CD4-positive, alpha-beta T cell treated with Interleukin-17A for 4 hours (primary cell): ENCODE results near the gene STAT2.
A peak's percentile ranks its signal among the peaks of the same experiment; 100 is the strongest.
"Not testable (repeated sequence)": the region's sequence is repeated elsewhere in the genome, so short reads cannot be mapped to it uniquely, and the experiment has no call there.

Experiments
- DNase-seq: peaks from one replicate; pipeline ENCODE4 v3.0.0-alpha.2; 2020; ENCODE audit warnings: mixed read lengths

STAT2 gene

DNA sequence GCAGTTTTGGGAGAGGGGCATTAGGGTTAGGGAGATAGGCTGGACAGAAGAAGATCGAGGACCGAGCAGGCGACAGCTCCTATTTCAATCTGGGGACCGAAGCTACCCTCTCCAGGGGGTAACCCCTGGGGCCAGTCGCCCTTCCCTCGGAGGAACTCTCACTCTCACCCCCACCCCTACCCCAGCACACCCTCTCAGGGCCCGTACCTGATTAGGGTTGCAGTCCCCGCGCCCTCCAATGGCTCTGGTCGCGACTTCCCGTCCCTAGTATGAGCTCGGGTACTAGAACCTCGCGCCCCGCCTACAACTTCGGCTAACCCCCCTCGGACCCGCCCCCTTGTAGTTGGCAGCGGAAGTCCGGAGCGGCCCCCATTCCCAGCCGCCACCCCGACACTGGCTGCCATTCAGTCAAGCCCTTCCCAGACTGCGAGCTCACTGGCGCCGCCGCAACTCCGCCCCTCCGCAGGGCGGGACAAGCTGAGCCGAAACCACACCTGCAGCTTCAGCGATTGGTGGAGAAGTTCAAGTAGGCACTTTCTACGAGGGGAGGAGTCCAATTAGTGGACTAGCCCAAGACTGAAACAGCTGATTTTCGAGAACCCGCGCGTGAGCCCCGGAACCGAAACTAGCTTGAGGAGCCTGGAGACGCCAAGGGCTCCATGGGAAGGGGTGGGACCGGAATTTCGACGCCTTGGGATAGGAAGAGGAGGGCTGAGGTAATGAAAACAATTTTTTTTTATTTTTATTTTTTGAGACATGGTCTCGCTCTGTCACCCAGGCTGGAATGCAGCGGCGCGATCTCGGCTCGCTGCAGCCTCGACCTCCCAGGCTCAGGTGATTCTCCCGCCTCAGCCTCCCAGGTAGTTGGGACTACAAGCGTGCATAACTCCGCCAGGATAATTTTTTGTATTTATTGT lies at the start of gene STAT2:
Gene STAT2, minus strand, starts transcription at position 257 of the 917 bp plus-strand sequence. CDS start 3,536 bp downstream, outside the sequence.
- peak; percentile 99 for DNase-seq

DNA sequence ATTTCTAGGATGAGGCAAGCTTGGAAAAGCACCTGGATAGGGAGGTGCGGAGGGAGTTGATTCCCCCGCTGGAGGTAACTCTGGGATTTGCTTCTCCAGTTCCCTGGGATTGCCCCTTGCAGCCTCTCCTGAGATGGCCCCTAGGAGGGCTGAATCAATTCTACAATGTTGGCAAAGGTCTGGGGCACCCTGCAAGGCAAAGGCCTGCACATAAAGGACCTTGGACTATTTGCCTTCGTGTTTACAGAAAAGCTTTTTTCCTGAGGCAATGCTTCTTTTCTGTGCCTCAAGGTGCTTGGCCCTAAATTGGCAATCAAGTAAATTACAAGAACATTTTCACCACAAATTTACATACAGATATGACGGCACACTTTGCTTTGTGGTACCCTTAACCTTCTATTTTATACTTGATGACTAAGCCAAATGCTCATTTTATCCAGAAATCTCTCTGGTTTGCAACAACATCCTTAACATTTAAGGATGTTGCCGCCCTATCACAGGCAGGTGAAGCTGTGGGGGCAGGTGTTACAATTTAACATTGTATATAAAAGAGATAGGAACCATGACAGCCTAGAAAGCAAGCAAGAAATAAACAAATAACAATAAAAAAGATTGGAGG lies 49.0 kb upstream of the STAT2 start:
- no peak for DNase-seq

DNA sequence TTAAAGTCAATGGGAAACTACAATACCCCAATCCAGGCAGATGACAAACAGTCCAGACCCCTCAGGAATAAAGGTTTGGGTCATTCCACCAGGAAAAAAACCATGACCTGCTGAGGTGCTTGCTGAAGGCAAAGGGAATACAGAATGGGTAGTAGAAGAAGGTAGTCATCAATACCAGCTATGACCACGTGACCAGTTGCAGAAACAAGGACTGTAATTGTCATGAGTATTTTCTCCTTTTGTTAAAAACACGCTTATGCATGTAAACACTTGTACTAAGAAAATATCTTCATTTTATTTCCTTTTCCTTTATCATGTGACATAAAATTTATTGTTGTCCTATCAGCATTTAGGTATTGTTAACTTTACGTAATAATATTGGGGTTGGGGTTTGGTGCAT lies 44.3 kb upstream of the STAT2 start:
- DNase-seq: not testable (repeated sequence)

DNA sequence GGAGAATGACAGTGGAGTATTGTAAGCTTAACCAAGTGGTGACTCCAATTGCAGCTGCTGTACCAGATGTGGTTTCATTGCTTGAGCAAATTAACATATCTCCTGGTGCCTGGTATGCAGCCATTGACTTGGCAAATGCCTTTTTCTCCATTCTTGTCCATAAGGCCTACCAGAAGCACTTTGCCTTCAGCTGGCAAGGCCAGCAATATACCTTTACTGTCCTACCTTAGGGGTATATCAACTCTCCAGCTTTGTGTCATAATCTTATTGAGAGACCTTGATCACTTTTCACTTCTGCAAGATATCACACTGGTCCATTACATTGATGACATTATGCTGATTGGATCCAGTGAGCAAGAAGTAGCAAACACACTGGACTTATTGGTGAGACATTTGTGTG lies 41.7 kb upstream of the STAT2 start:
- not testable (repeated sequence) for DNase-seq

DNA sequence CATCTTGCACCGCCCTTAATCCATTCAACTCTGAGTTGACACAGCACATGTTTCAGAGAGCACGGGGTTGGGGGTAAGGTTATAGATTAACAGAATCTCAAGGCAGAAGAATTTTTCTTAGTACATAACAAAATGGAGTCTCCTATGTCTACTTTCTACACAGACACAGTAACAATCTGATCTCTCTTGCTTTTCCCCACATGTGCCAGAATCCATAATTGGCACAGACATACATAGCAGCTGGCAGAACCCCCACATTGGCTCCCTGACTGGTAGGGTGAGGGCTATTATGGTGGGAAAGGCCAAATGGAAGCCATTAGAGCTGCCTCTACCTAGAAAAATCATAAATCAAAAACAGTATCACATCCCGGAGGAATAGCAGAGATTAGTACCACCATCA lies 41.2 kb upstream of the STAT2 start:
- not testable (repeated sequence) for DNase-seq

DNA sequence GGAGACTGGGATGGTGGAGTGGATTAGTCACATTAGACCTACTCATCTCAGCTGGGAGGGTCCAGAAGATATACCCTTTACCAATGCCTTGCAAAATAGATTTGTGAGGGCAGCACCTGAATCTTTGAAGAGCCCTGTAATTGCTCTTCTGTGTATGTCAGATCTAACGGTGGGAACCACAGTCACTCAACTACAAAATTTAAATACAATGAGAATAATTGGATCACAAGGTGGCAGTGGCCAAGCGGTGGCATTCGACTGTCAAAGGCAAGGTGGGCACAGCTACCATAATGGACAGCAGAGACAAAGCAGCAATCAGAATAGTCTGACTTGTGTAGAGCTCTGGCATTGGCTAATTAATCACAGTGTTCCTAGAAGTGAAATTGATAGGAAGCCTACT lies 39.6 kb upstream of the STAT2 start:
- not testable (repeated sequence) for DNase-seq

DNA sequence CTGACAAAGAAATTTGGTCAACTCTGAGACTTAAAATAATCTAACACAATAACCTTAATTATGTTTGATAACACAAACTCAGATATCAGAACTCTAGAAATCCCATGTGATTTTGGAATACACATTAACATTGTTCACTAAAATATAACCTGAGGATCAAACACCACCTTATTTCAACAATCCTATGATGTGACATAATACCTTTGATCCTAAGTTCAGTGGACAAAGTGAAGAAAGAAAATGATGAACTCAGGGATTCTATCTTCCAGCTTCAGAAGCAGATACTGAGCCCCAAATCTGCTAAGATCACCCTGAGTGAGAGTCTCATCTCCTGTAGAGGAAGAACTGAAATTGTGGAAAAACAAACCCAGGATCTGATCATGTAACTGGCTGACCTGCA lies 38.4 kb upstream of the STAT2 start:
- DNase-seq: no peak

DNA sequence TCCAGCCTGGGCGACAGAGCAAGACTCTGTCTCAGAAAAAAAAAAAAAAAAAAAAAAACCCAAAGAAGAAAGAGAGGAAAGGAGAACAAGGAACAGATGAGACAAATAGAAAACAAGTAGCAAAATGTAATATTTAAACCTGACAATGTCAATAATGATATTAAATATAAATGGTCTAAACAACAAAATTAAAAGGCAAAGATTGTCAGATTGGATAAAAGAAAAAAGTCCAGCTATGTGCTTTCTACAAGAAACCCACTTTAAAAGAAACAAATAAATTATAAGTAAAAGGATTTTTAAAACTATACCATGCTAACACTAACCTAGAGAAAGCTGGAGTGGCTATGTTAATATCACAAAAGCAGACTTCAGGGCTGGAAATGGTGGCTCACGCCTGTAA lies 32.4 kb upstream of the STAT2 start:
- DNase-seq: no peak

DNA sequence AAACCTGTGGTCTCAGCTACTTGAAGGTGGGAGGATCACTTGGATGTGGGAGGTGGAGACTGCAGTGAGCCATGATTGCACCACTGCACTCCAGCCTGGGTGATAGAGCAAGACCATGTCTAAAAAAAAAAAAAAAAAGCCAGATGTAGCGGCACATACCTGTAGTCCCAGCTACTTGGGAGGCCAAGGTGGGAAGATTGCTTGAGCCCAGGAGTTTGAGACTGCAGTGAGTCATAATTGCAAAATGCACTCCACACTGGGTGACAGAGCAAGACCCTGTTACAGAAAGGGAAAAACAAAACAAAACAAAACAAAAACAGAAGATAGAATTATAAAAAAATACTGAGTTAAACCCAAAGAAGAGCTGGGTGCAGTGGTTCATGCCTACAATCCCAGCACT lies 31.8 kb upstream of the STAT2 start:
- DNase-seq: no peak

DNA sequence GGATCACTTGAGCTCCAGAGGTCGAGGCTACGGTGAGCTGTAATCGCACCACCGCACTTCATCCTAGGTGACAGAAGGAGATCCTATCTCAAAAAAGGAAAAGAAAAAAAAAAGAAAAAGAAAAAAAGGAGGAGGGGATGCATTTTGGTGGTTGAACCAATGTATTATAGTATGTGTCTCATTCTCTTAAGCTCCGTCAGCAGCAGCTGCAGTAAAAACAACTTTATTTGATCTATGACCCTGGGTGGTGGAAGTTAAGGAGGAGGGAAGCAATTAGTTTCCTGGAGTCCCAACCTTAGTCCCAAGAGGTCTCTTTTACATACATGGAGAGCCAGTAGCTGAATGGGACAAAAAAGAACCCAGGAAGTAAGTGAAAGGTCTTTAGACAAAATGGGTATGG lies 29.5 kb upstream of the STAT2 start:
- no peak for DNase-seq

DNA sequence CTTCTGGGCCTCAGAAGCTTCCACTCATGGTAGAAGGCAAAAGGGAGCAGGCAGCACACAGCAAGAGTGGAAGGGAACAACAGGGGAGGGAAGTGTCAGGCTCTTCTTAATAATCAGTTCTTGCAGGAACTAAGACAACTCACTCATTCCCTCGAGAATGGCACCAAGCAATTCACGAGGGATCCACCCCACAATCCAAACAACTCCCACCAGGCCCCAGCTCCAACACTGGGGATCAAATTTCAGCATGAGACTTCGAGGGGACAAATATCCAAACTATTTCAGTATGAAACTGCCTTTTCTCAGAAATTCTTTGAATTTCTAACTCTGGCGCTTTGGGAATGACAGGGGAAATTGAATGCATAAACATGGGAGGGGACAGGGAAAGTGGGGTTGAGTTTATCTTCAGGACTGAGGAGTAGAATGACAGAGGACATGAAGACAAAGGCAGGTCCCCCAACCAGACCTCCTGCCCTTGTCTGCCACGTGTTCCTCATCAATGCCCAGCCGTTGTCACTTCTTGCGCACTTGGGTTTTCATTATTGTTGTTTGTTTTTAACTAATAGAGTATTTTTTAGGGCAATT lies 27.3 kb upstream of the STAT2 start:
- no peak for DNase-seq

DNA sequence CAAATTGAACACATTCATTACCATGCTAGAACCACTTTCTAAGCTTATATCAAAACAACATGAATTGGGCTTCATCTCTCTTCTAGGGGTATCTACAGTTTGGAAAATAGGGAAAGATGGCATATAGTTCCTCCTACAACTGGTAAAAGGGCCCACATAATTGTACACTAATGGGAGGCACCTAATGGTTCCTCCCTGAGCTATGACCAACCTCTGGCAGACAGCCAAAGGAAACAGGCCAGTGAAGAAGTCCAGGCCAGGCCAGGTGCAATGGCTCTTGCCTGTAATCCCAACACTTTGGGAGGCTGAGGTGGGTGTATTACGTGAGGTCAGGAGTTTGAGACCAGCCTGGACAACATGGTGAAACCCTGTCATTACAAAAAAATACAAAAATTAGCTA lies 26.0 kb upstream of the STAT2 start:
- DNase-seq: no peak

DNA sequence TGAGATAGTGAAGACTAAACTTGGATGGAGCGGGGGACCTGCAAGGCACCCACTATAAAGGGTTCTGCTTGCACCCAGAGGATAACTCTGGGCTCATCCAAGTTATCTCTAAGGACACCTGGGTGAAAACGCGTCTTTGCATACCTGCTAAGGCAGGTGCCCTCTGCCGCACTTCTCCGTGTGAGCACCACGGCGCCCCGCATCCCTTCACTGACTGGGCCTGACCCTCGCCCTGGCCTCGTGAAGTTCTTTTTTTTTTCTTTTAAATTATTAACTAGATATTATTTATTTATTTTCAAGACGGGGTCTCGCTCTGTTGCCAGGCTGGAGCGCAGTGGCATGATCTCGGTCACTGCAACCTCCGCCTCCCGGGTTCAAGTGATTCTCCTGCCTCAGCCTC lies 22.7 kb upstream of the STAT2 start:
- no peak for DNase-seq

DNA sequence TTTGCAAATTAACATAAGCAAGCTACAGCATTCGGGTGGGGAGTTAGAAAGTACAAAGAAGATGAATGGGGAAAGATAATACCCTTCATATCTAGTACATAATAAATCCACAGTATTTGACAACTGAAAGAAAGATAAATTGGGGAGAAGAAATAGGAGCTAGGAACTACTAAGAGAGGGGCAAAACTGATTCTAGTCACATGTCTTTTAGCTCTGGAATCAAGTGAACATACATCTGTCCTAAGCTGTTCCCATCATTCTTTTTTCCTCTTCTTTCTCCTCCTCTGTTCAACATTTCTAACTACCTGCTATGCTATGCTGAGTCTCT lies 18.0 kb upstream of the STAT2 start:
- no peak for DNase-seq

DNA sequence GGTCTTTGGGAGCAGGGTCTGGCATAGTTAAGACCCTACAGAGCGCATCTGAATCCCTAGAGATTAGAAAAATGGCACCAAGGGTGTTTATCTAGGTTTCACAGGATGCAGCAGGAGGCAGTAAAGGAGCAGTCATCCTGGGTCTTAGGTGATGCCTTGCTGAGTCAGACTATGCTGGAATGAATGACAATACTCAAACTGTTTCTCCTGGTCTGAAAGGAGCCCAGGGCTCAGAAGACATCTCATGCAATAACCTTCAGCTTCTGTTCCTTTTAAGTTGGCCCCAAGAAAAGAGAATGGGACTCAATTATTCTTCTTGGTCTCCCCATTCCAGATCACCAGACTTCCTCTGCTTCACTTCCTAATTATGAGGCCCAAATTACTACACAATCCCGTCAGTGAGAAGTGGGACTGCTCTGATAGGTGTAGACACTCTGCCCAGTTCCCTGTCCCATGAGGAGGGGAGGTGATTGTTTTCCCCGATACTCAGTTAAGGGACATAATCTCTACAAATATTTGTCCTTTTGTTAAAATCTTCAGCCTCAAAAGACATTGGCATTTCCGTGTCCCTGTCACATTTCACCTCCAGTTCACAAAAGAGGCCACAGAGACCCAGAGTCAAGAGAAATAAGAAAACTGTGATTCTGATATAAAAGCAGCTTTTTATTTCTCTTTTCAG lies 17.5 kb upstream of the STAT2 start:
- no peak for DNase-seq

DNA sequence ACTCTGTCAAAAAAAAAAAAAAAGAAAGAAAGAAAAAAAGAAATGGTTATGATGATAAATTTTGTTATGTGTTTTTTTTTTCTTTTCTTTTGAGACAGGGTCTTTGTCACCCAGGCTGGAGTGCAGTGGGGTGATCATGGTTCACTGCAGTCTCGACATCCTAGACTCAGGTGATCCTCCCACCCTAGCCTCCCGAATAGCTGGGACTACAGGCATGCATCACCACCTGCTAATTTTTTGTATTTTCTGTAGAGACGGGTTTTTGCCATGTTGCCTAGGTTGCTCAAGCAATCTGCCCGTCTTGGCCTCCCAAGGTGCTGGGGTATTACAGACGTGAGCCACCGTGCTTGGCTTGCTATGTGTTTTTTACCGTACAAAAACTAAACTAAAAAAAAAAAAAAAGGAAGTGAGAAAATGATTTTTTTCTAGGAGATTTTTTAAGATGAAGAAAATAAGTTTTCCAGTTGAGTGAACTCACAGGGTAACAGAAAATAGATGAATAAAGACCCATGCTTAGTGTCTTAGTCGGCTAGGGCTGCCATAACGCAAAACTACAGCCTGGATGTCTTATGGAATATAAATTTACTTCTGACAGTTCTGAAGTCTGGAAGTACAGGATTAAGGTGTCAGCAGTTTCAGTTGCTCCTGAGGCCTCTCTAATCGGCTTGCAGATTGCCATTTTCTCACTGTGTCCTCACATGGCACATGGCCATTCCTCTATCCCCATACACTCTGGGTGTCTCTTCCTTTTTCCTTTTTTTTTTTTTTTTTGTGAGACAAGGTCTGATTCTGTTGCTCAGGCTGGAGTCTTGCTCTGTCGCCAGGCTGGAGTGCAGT lies 15.9 kb upstream of the STAT2 start:
- no peak for DNase-seq

DNA sequence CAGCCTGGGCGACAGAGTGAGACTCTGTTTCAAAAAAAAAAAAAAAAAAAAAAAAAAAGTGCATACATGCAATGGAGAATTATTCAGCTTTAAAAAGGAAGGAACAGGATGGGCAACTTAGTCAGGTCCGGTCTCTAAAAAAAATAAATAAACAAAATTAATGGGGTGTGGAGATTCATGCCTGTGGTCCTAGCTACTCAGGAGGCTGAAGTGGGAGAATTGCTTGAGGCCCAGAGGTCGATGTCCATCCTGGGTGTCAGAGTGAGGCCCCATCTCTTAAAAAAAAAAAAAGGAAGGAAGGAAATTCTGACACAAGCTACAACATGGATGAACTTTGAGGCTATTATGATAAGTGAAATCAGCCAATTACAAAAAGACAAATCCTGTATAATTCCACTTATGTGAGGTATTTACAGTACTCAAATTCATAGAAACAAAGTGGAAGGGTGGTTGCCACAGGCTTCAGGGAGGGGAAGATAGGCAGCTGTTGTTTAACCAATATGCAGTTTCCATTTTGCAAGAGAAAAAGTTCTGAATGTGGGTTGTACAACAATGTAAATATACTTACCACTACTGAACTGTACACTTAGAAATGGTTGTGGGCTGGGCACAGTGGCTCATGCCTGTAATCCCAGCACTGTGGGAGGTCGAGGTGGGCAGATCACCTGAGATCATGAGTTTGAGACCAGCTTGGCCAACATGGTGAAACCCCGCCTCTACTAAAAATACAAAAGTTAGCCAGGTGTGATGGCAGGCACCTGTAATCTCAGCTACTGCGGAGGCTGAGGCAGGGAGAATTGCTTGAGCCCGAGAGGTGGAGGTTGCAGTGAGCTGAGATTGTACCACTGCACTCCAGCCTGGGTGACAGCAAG lies 15.1 kb upstream of the STAT2 start:
- DNase-seq: no peak

DNA sequence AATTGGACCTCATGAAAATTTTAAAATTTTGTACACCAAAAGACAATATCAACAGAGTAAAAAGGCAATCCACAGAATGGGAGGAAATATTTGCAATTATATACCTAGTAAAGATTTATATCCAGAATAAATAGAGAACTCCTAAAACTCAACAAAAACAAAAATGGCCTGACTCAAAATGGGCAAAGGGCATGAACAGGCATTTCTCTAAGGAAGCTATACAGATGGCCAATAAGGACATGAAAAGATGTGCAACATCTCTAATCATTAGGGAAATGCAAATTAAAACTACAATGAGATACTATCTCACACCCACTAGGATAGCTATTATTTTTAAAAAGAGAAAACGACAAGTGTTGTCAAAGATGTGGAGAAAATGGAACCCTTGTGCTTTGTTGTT lies 13.6 kb upstream of the STAT2 start:
- no peak for DNase-seq

DNA sequence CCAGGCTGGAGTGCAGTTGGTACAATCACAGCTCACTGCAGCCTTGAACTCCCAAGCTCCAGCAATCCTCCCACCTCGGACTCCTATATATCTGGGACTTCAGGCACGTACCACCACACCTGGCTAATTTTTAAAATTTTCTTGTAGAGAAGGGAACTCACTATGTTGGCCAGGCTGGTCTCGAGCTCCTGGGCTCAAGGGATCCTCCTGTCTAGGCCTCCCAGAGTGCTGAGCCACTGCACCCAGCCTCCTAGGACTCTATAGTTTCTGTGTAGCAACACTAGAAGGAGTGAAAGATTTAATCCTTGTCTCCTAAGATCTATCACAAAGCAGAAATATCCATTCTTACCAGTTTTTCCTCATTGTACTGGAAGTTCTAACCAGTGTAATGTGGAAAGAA lies 7.0 kb upstream of the STAT2 start:
- DNase-seq: no peak

DNA sequence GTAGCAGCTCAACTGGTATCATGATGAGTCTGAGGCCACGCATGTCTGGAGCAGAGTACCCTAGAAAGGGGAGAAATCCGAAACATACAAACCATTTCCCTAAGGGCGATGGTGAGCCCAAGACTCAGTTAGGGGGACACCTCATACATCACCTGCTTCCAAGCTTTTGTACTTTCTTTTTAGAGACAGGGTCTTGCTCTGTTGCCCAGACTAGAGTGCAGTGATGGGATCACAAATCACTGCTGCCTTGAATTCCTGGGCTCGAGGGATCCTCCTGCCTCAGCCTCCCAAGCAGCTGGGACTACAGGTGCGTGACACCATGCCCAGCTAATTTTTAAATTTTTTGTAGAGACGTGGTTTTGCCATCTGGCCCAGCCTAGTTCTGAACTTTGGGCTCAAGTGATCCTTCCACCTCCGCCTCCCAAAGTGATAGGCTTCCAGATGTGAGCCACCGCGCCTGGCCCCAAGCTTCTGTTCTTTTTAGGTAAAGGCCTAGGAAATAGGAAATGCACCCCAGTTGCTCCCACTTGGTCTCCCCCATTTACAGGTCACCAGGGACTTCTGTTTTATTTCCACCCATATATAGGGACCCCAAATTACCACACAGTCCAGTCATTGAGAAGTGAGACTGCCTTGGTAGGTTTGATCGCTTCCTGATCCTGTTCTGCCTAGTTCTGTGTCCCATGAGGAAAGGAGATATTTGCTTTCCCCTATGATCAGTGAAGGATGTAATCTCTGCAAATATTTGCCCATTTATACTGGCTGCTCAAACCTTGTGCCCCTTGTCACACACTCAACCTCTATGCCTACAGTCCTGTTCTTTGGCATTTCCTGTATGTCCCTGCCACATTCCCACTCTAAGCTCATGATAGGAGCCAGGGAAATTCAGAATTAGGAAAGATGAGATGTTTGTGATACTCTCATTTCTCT lies 2.5 kb upstream of the STAT2 start, which contains the start of gene APOF:
Gene APOF, minus strand, starts transcription at position 728 of the 930 bp plus-strand sequence. Its CDS starts 112 bp downstream, at position 616.
- DNase-seq: no peak
